NT2/D1 (cell line): ENCODE data around the gene WDR44.

Source experiments
- SUZ12 ChIP-seq: IDR thresholded peaks from 2 replicates; pipeline ENCODE4 v1.6.1; 2011; ENCODE audit not compliant: insufficient read length, insufficient read depth; ENCODE audit errors: extremely low read depth
- YY1 ChIP-seq: IDR thresholded peaks from 2 replicates; pipeline ENCODE4 v1.6.1; 2011; ENCODE audit not compliant: insufficient read length, insufficient read depth
- ZNF274 ChIP-seq: IDR thresholded peaks from 2 replicates; pipeline ENCODE4 v1.6.1; 2011; ENCODE audit warnings: mild to moderate bottlenecking, low read depth, low read length

DNA sequence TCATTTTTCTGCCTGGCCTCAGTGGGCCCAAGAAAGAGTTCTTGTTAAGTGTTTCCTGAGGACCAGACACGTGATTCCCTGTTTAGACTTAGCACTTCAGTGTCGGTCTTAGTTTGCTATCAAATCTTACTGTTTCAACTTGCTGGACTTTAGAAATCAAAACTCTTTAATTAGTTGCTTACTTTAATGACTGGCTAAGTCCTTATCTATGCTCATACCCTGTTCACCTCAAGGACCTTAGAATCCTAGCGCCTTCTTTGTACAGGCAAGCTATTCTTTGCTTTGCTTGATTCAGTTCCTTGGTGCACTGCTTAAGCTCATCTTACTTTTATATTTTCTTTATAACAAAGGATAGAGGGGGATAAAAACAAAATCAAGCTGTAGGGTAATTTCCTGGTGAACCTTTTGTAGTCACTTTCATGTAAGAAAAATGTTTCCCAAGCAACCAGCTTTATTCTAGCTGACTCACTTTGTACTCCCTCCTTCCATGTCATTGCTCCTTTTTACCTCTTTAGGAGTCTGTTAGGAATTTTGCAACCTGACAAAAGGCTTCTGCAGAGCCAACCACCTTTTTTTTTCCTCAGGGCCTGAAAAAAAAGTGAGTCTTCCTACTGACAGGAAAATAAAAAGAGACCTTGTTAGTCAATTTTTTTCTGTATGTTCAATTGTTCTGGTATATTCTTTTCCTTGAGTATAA lies 14.7 kb downstream of the WDR44 start:
- TF ChIP-seq ZNF274 (no peak), YY1 (no peak), SUZ12 (no peak)
